Caco-2 (cell line): ENCODE data around the gene APLP1. TPM values are rescaled to one million over a fixed set of nuclear protein-coding genes. Genes with fewer than 3 reads are reported as not detected.

Source experiments
- BruUV-seq: library from RNA; stranded (reverse); fragments of 400-500 nt; replicated peaks from 2 replicates; lab custom pipeline; 2021; lab: Mats Ljungman, UMichigan
- CTCF ChIA-PET: fragments of 300-600 bp; sonication (Branson Sonifier 250); formaldehyde crosslinking; loops from one replicate; lab custom pipeline; 2022; ENCODE audit warnings: antibody characterized with exemption; lab: Charles Lee
- POLR2A ChIA-PET: fragments of 300-600 bp; sonication (Branson Sonifier 250); formaldehyde crosslinking; loops from one replicate; lab custom pipeline; 2022; ENCODE audit warnings: antibody characterized with exemption; lab: Charles Lee
- DNase-seq, 2 experiments: peaks; one replicate each; pipeline versions ENCODE4 v3.0.0 to v3.0.0-alpha.2; 2020 to 2022
- H3K27me3 ChIP-seq: replicated peaks from 2 replicates; pipeline ENCODE4 v1.6.0; 2011; ENCODE audit warnings: low read length; ENCODE audit not compliant: control insufficient read depth, insufficient read depth
- H3K36me3 ChIP-seq: 2 replicates; pipeline ENCODE4 v1.5.1; 2011; ENCODE audit warnings: low read length; ENCODE audit not compliant: control insufficient read depth, insufficient read depth
- H3K4me1 ChIP-seq: fragments of 250-450 bp; sonication (Bioruptor Pico); 2 replicates; pipeline ENCODE4 v1.5.1; 2020; ENCODE audit warnings: mild to moderate bottlenecking
- H3K4me3 ChIP-seq: 2 replicates; pipeline ENCODE4 v1.5.1; 2011; ENCODE audit warnings: low read depth, mild to moderate bottlenecking, control low read depth, low read length
- H3K9me3 ChIP-seq: fragments of 250-450 bp; sonication (Bioruptor Pico); 2 replicates; pipeline ENCODE4 v1.5.1; 2020; ENCODE audit warnings: mild to moderate bottlenecking, moderate library complexity
- H3K27ac Mint-ChIP-seq: one replicate; pipeline ENCODE4 v1.8.0; 2022; ENCODE audit warnings: mixed read lengths; ENCODE audit not compliant: unreplicated experiment
- H3K27me3 Mint-ChIP-seq: one replicate; pipeline ENCODE4 v1.8.0; 2022; ENCODE audit warnings: mixed read lengths; ENCODE audit not compliant: insufficient read depth, unreplicated experiment
- H3K36me3 Mint-ChIP-seq: one replicate; pipeline ENCODE4 v1.8.0; 2022; ENCODE audit warnings: mild to moderate bottlenecking, mixed read lengths; ENCODE audit not compliant: insufficient read depth, unreplicated experiment
- H3K4me1 Mint-ChIP-seq: one replicate; pipeline ENCODE4 v1.8.0; 2022; ENCODE audit warnings: low read depth, mixed read lengths; ENCODE audit not compliant: unreplicated experiment
- H3K4me3 Mint-ChIP-seq: one replicate; pipeline ENCODE4 v1.8.0; 2022; ENCODE audit warnings: mild to moderate bottlenecking, moderate library complexity, mixed read lengths; ENCODE audit not compliant: unreplicated experiment
- H3K9me3 Mint-ChIP-seq: one replicate; pipeline ENCODE4 v1.8.0; 2022; ENCODE audit warnings: mixed read lengths; ENCODE audit not compliant: unreplicated experiment
- intact Hi-C: fragments of 100-400 bp; cut with micrococcal nuclease; formaldehyde crosslinking; loops from one replicate; pipeline ENCODE4 v1.10.0; 2022; ENCODE audit not compliant: unreplicated experiment
- total RNA-seq: library from RNA; stranded (reverse); gene quantifications from 2 replicates; pipeline ENCODE4 v1.2.3, GENCODE V29; 2022
- TF ChIP-seq, protein P1 (sequence below), 2 experiments: fragments of 200-600 bp in 1 of 2; IDR thresholded peaks; 1 replicate in 1 of 2; 2 replicates in 1 of 2; pipeline versions ENCODE4 v1.5.1 to v1.8.0; 2011 to 2022; ENCODE audit warnings: antibody characterized with exemption in 1 of 2, control low read depth in 1 of 2, inconsistent platforms in 1 of 2, low read depth in 1 of 2, low read length in 1 of 2, mild to moderate bottlenecking in 1 of 2, moderate library complexity in 1 of 2; ENCODE audit not compliant: insufficient read depth in 1 of 2, severe bottlenecking in 1 of 2, unreplicated experiment in 1 of 2

APLP1 gene
- total RNA-seq, 1 experiment from 2014 or later: 6.5 TPM

DNA sequence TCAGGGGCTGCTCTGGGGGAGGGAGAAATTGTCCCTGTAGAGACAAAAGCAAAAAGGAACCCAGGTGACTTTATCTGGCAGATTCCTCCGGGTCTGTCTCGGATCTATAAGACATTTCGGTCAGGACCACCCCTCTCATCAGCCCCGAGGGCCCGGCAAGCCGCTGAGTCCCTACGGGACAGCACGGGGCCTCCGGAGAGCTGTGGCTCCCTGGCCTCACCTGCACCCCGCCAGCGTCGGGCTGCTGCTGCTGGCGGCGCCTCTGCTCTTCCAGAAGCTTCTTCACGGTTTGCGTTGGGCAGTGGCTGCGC, 30.1 kb downstream of the APLP1 start:
- DNase-seq: no peak
- TF ChIP-seq, protein P1, sequence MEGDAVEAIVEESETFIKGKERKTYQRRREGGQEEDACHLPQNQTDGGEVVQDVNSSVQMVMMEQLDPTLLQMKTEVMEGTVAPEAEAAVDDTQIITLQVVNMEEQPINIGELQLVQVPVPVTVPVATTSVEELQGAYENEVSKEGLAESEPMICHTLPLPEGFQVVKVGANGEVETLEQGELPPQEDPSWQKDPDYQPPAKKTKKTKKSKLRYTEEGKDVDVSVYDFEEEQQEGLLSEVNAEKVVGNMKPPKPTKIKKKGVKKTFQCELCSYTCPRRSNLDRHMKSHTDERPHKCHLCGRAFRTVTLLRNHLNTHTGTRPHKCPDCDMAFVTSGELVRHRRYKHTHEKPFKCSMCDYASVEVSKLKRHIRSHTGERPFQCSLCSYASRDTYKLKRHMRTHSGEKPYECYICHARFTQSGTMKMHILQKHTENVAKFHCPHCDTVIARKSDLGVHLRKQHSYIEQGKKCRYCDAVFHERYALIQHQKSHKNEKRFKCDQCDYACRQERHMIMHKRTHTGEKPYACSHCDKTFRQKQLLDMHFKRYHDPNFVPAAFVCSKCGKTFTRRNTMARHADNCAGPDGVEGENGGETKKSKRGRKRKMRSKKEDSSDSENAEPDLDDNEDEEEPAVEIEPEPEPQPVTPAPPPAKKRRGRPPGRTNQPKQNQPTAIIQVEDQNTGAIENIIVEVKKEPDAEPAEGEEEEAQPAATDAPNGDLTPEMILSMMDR (IDR thresholded peaks at IDR 0.05; ENCODE audit: insufficient read depth in 1 of 2, low read depth in 1 of 2, low read length in 1 of 2, severe bottlenecking in 1 of 2, unreplicated experiment in 1 of 2): no peak
- Histone ChIP-seq H3K27me3 (no peaks in the 10 kb centered on the region), H3K4me3 (peak overlapping the region; percentile 87), H3K4me1 (0 out of 2 replicates have a peak, but pooled peaks cover 4% of the 10 kb centered on the region), H3K36me3 (no peaks in the 10 kb centered on the region), H3K9me3 (no peaks in the 10 kb centered on the region)
- intact Hi-C loops: no loop called here
- H3K4me3 Mint-ChIP-seq: peak overlapping the region; percentile 83
- H3K27ac Mint-ChIP-seq: peak overlapping the region; percentile 85
- H3K9me3 Mint-ChIP-seq: no peaks in the 10 kb centered on the region
- H3K4me1 Mint-ChIP-seq: peaks cover 4% of the 10 kb centered on the region
- POLR2A ChIA-PET: no interaction called here
- no TSS peak for BruUV-seq
- CTCF ChIA-PET: no interaction called here
- H3K27me3 Mint-ChIP-seq: peaks cover 3% of the 10 kb centered on the region
- peaks cover 11% of the 10 kb centered on the region for H3K36me3 Mint-ChIP-seq

DNA sequence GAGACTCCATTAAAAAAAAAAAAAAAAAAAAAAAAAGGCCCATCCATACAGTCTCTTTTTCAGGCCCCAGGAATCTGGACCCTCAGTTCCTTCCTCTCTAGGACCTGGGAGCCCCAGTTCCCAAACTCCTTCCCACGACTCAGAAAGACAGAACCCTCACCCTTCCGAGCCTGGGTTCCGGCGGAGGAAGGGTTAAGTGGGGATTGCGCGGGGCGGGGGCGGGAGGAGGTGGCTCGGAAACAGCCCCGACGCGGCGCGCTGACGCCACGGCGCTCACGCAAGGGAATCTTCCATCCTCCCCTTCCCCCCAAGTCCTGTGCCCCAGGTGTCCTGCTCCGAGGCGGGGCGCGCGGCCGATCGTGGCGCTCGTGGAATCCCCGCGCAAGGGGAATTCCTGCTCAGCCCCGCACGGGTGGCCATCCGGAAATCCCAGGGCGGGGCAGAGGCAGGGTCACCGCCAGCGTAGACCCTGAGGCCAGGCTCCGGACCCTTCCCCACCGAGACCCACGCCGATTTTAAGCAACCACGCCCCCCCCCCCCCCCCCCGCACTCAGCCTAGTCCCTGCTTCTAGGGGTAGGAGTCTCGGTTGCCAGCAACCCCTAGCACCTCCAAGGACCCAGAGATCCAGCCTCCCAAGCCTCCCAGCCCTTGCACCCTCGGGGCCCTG, 31.3 kb downstream of the APLP1 start:
- DNase-seq: peak; percentile 78 to 81
- Histone ChIP-seq H3K4me3 (peak overlapping the region; percentile 87), H3K9me3 (no peaks in the 10 kb centered on the region), H3K27me3 (no peaks in the 10 kb centered on the region), H3K4me1 (0 out of 2 replicates have a peak, but pooled peaks cover 7% of the 10 kb centered on the region), H3K36me3 (no peaks in the 10 kb centered on the region)
- no TSS peak for BruUV-seq
- CTCF ChIA-PET: interaction anchor here (1.8 kb wide), 1 partner anchor 32 kb away, joined by 5 read pairs; no protein-coding TSS in a partner anchor
- Mint-ChIP-seq H3K4me1 (peaks cover 7% of the 10 kb centered on the region), H3K27me3 (peaks cover 5% of the 10 kb centered on the region), H3K36me3 (peaks cover 11% of the 10 kb centered on the region), H3K27ac (peak overlapping the region; percentile 85), H3K9me3 (no peaks in the 10 kb centered on the region), H3K4me3 (peak overlapping the region; percentile 83)
- intact Hi-C loops: loop anchor here (1.0 kb wide), 1 partner anchor 32 kb away; no protein-coding TSS in a partner anchor
- POLR2A ChIA-PET: no interaction called here
- TF ChIP-seq, protein P1 (IDR thresholded peaks at IDR 0.05; ENCODE audit: insufficient read depth in 1 of 2, low read depth in 1 of 2, low read length in 1 of 2, severe bottlenecking in 1 of 2, unreplicated experiment in 1 of 2): no peak

DNA sequence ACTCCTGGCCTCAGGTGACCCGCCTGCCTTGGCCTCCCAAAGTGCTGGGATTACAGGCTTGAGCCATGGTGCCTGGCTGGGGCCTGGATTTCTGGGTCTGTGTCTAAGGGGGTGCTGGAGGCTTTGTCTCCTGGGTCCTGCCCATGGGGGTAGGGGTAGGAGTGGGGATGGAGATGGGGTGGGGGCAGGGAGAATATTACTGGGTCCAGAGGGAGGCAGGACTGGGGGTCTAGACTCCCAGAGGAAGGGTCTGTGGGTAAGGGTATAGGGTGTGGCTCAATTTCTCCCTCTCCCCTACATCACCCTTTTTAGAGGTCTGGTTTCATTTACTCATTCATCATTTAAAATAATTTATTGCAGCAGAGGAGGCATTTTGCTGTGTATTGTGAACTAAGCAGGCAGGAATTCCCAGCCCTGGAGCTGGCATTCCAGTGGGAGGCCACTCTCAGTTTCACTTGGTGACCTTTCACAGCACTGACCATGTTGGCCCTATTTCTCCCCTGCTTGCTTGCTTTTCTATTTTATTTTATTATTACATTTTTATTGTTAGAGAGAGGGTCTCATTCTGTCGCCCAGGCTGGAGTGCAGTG, 32.8 kb downstream of the APLP1 start:
- Histone ChIP-seq H3K27me3 (no peaks in the 10 kb centered on the region), H3K36me3 (no peaks in the 10 kb centered on the region), H3K9me3 (no peaks in the 10 kb centered on the region), H3K4me3 (no peak overlapping the region), H3K4me1 (0 out of 2 replicates have a peak, but pooled peaks cover 7% of the 10 kb centered on the region)
- ChIA-PET POLR2A (no interaction called here), CTCF (interaction anchor here (0.6 to 1.8 kb wide), 2 partner anchors 30 to 141 kb away, joined by 5 to 7 read pairs; no protein-coding TSS in a partner anchor)
- peaks cover 7% of the 10 kb centered on the region for H3K4me1 Mint-ChIP-seq
- no peak overlapping the region for H3K27ac Mint-ChIP-seq
- BruUV-seq: no TSS peak
- H3K27me3 Mint-ChIP-seq: peaks cover 5% of the 10 kb centered on the region
- H3K9me3 Mint-ChIP-seq: no peaks in the 10 kb centered on the region
- intact Hi-C loops: no loop called here
- H3K36me3 Mint-ChIP-seq: peaks cover 6% of the 10 kb centered on the region
- TF ChIP-seq, protein P1 (IDR thresholded peaks at IDR 0.05; ENCODE audit: insufficient read depth in 1 of 2, low read depth in 1 of 2, low read length in 1 of 2, severe bottlenecking in 1 of 2, unreplicated experiment in 1 of 2): no peak
- peak overlapping the region; percentile 83 for H3K4me3 Mint-ChIP-seq
- no peak for DNase-seq
